Panc1 (cell line): ENCODE measurements around the gene TBC1D16. TPM values are rescaled to one million over a fixed set of nuclear protein-coding genes. Genes with fewer than 3 reads are reported as not detected.

Source experiments
- ATAC-seq: fragments of 200-7000 bp; cut with Tn5 transposase; 2 replicates; pipeline ENCODE4 v1.9.1; 2020; ENCODE audit warnings: mild to moderate bottlenecking, moderate library complexity
- BruUV-seq: library from RNA; stranded (reverse); fragments of 400-500 nt; replicated peaks from 2 replicates; lab custom pipeline; 2021; lab: Mats Ljungman, UMichigan
- CTCF ChIA-PET: fragments of 300-600 bp; sonication (Branson Sonifier 250); formaldehyde crosslinking; loops from one replicate; lab custom pipeline; 2022; ENCODE audit warnings: antibody characterized with exemption; lab: Charles Lee
- POLR2A ChIA-PET: fragments of 300-600 bp; sonication (Branson Sonifier 250); formaldehyde crosslinking; loops from one replicate; lab custom pipeline; 2022; ENCODE audit warnings: antibody characterized with exemption; lab: Charles Lee
- DNase-seq: peaks from one replicate; pipeline ENCODE4 v3.0.0-alpha.2; 2010; ENCODE audit warnings: low read depth, low spot score
- H3K27ac ChIP-seq: 2 replicates; pipeline ENCODE4 v1.5.1; 2011; ENCODE audit warnings: mild to moderate bottlenecking, low read length, inconsistent platforms
- H3K27me3 ChIP-seq: fragments of 200-500 bp; sonication (Bioruptor generic); 2 replicates; pipeline ENCODE4 v1.6.0; 2014; ENCODE audit warnings: low read length, inconsistent platforms; ENCODE audit not compliant: control insufficient read depth, insufficient read depth
- H3K36me3 ChIP-seq: fragments of 200-500 bp; sonication (Bioruptor generic); 2 replicates; pipeline ENCODE4 v1.5.1; 2014; ENCODE audit warnings: inconsistent platforms, mild to moderate bottlenecking, low read length, moderate library complexity; ENCODE audit not compliant: control insufficient read depth, insufficient read depth
- H3K4me1 ChIP-seq: 2 replicates; pipeline ENCODE4 v1.5.1; 2011; ENCODE audit warnings: inconsistent platforms, mild to moderate bottlenecking, low read length, moderate library complexity; ENCODE audit not compliant: control insufficient read depth, insufficient read depth
- H3K4me3 ChIP-seq, 2 experiments: 2 replicates each; pipeline ENCODE4 v1.5.1; 2011 to 2012; ENCODE audit warnings: low read depth in 2 of 2, low read length in 2 of 2, mild to moderate bottlenecking in 2 of 2, inconsistent platforms in 1 of 2, moderate library complexity in 1 of 2
- H3K9me3 ChIP-seq: fragments of 200-500 bp; sonication (Bioruptor generic); 2 replicates; pipeline ENCODE4 v1.5.1; 2014; ENCODE audit warnings: low read depth, mild to moderate bottlenecking, inconsistent platforms, low read length, moderate library complexity; ENCODE audit not compliant: control insufficient read depth, insufficient read depth
- SIN3A ChIP-seq: IDR thresholded peaks from 2 replicates; pipeline ENCODE4 v1.6.1; 2012; ENCODE audit warnings: low read depth, mild to moderate bottlenecking, low read length, moderate library complexity, borderline replicate concordance; ENCODE audit not compliant: insufficient read depth
- TCF7L2 ChIP-seq: IDR thresholded peaks from 2 replicates; pipeline ENCODE4 v1.6.1; 2011; ENCODE audit warnings: mild to moderate bottlenecking, low read depth, low read length, inconsistent platforms
- in situ Hi-C: cut with HindIII; loops from 2 replicates; pipeline ENCODE4 v1.10.0; 2016; ENCODE audit warnings: low sequenced_read_pairs, low pct_unique_long_range_greater_than_20kb
- intact Hi-C: fragments of 100-400 bp; cut with micrococcal nuclease; formaldehyde crosslinking; loops from one replicate; pipeline ENCODE4 v1.10.0; 2022; ENCODE audit not compliant: unreplicated experiment
- total RNA-seq: library from RNA; stranded (reverse); gene quantifications from one replicate; pipeline ENCODE4 v1.2.1, GENCODE V29; 2021; ENCODE audit not compliant: unreplicated experiment
- TF ChIP-seq, protein P1 (sequence below), 2 experiments: IDR thresholded peaks; 2 replicates each; pipeline ENCODE4 v1.6.1; 2011 to 2012; ENCODE audit warnings: low read depth in 2 of 2, control low read depth in 1 of 2, low read length in 1 of 2, mild to moderate bottlenecking in 1 of 2, moderate library complexity in 1 of 2; ENCODE audit not compliant: insufficient read depth in 1 of 2
- TF ChIP-seq, protein P2 (sequence below): fragments of 450-650 bp; IDR thresholded peaks from 2 replicates; pipeline ENCODE4 v1.5.1; 2017; ENCODE audit warnings: mild to moderate bottlenecking

Gene TBC1D16
- total RNA-seq, 1 experiment from 2014 or later = 41.6 TPM

DNA sequence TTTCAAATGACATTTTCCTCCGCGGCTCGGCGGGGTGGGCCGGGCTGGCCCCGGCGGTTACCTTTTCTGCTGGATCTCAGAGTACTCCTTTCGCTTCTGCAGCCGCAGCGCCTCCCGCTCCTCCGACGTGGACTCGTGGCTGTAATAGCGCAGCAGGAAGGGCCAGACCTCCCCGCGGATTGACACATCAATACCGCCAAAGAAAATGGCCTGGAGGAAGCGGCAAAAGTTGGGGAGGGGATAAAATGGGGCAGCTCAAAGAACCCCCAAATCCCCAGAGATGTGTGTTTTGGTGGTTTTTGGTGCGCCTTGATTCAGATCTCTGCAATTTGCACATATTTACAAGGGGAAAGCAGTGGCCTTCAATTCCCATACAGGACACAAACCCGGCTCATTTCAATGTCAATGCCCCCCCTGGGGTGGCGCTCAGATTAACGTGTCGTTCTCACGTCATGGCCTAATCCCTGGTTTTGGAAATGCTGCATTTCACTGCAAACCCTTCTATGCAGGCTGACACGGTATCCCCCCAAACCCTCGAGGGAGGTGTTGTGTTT lies 85.9 kb downstream of the TBC1D16 start:
- H3K4me3 ChIP-seq = no peak overlapping the region
- H3K36me3 ChIP-seq = no peaks in the 10 kb centered on the region
- TF ChIP-seq, protein P1, sequence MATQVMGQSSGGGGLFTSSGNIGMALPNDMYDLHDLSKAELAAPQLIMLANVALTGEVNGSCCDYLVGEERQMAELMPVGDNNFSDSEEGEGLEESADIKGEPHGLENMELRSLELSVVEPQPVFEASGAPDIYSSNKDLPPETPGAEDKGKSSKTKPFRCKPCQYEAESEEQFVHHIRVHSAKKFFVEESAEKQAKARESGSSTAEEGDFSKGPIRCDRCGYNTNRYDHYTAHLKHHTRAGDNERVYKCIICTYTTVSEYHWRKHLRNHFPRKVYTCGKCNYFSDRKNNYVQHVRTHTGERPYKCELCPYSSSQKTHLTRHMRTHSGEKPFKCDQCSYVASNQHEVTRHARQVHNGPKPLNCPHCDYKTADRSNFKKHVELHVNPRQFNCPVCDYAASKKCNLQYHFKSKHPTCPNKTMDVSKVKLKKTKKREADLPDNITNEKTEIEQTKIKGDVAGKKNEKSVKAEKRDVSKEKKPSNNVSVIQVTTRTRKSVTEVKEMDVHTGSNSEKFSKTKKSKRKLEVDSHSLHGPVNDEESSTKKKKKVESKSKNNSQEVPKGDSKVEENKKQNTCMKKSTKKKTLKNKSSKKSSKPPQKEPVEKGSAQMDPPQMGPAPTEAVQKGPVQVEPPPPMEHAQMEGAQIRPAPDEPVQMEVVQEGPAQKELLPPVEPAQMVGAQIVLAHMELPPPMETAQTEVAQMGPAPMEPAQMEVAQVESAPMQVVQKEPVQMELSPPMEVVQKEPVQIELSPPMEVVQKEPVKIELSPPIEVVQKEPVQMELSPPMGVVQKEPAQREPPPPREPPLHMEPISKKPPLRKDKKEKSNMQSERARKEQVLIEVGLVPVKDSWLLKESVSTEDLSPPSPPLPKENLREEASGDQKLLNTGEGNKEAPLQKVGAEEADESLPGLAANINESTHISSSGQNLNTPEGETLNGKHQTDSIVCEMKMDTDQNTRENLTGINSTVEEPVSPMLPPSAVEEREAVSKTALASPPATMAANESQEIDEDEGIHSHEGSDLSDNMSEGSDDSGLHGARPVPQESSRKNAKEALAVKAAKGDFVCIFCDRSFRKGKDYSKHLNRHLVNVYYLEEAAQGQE (IDR thresholded peaks at IDR 0.05; ENCODE audit: insufficient read depth in 1 of 2, low read depth in 2 of 2, low read length in 1 of 2) = no peak
- no peak overlapping the region for H3K27ac ChIP-seq
- BruUV-seq = no TSS peak
- ChIA-PET CTCF (interaction anchor here (0.6 kb wide), 1 partner anchor 210 kb away, joined by 4 read pairs; no protein-coding TSS in a partner anchor), POLR2A (no interaction called here)
- in situ Hi-C loops = no loop called here
- no peaks in the 10 kb centered on the region for H3K4me1 ChIP-seq
- DNase-seq = no peak
- no peak for ATAC-seq
- no peaks in the 10 kb centered on the region for H3K27me3 ChIP-seq
- no peaks in the 10 kb centered on the region for H3K9me3 ChIP-seq
- intact Hi-C loops = no loop called here

DNA sequence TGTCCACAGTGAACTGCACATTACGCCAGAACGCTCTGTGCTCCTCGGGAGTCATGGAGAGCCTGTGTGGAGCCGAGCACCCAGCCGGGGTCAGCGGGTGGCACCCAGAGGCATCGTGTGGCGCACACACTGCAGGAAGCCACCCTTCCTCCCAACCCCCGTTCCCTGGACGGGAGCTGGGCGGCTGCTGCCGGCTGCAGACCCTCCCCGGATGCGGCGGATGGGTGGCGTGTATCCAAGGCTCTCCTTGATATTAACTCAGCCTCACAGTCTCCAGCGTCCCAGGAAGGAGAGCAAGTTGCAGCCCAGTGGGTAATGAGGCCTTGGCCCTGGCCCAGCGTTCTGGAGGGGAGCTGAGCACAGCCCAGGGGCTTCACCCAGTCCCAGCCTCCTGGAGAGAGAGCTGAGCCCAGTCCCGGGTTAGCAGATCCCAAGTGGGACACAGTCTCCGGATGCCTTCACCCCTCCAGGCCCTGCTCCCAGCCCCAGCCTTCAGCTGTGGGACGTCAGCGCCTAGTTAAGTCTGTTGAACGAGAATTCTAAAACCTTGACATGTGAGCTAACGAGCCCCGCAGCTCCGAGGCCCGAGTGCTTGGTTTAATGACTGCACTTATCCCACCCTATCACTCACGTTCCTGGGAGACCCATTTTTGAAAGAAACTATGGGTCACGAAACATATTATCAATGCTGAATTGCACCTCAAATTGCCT lies 86.6 kb downstream of the TBC1D16 start:
- in situ Hi-C loops (no loop called here), intact Hi-C loops (no loop called here)
- no peaks in the 10 kb centered on the region for H3K36me3 ChIP-seq
- DNase-seq (no peak), ATAC-seq (no peak)
- BruUV-seq = no TSS peak
- TF ChIP-seq, protein P1 (IDR thresholded peaks at IDR 0.05; ENCODE audit: insufficient read depth in 1 of 2, low read depth in 2 of 2, low read length in 1 of 2) = no peak
- TF ChIP-seq TCF7L2 = no peak
- TF ChIP-seq, protein P2, sequence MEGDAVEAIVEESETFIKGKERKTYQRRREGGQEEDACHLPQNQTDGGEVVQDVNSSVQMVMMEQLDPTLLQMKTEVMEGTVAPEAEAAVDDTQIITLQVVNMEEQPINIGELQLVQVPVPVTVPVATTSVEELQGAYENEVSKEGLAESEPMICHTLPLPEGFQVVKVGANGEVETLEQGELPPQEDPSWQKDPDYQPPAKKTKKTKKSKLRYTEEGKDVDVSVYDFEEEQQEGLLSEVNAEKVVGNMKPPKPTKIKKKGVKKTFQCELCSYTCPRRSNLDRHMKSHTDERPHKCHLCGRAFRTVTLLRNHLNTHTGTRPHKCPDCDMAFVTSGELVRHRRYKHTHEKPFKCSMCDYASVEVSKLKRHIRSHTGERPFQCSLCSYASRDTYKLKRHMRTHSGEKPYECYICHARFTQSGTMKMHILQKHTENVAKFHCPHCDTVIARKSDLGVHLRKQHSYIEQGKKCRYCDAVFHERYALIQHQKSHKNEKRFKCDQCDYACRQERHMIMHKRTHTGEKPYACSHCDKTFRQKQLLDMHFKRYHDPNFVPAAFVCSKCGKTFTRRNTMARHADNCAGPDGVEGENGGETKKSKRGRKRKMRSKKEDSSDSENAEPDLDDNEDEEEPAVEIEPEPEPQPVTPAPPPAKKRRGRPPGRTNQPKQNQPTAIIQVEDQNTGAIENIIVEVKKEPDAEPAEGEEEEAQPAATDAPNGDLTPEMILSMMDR = no peak
- TF ChIP-seq SIN3A = no peak
- no peaks in the 10 kb centered on the region for H3K27me3 ChIP-seq
- no peak overlapping the region for H3K27ac ChIP-seq
- CTCF ChIA-PET = no interaction called here
- POLR2A ChIA-PET = no interaction called here
- H3K9me3 ChIP-seq = no peaks in the 10 kb centered on the region
- no peak overlapping the region for H3K4me3 ChIP-seq
- no peaks in the 10 kb centered on the region for H3K4me1 ChIP-seq
